Nephron progenitor cell (in vitro differentiated cells): Measurements from ENCODE around the gene LMNB1.
"Not testable (repeated sequence)": the region's sequence is repeated elsewhere in the genome, so short reads cannot be mapped to it uniquely, and the experiment has no call there.

Source experiments
- DNase-seq: peaks from one replicate; pipeline ENCODE4 v3.0.0; 2021
- H3K27ac Mint-ChIP-seq: 2 replicates; pipeline ENCODE4 v1.8.0; 2021; ENCODE audit warnings: mild to moderate bottlenecking, moderate library complexity, mixed read lengths
- H3K27me3 Mint-ChIP-seq: 2 replicates; pipeline ENCODE4 v1.8.0; 2021; ENCODE audit warnings: mild to moderate bottlenecking, low read depth, mixed read lengths; ENCODE audit not compliant: poor library complexity
- H3K36me3 Mint-ChIP-seq: 2 replicates; pipeline ENCODE4 v1.8.0; 2021; ENCODE audit warnings: low read depth, mixed read lengths
- H3K4me1 Mint-ChIP-seq: 2 replicates; pipeline ENCODE4 v1.8.0; 2021; ENCODE audit warnings: mixed read lengths
- H3K4me3 Mint-ChIP-seq: 2 replicates; pipeline ENCODE4 v1.8.0; 2021; ENCODE audit warnings: mild to moderate bottlenecking, moderate library complexity, mixed read lengths
- H3K9me3 Mint-ChIP-seq: 2 replicates; pipeline ENCODE4 v1.8.0; 2021; ENCODE audit warnings: mild to moderate bottlenecking, moderate library complexity, mixed read lengths
- CTCF ChIP-seq: fragments of 200-600 bp; sonication (generic); IDR thresholded peaks from 2 replicates; pipeline ENCODE4 v1.5.0; 2021; ENCODE audit warnings: antibody characterized with exemption

The LMNB1 gene

GRCh38 chr5:126851501-126852011 lies 74.6 kb downstream of the LMNB1 start:
- no peak for TF ChIP-seq CTCF
- H3K4me3 Mint-ChIP-seq: no peak overlapping the region
- no peak overlapping the region for H3K27ac Mint-ChIP-seq
- DNase-seq: no peak
- H3K27me3 Mint-ChIP-seq: peaks cover 2% of the 10 kb centered on the region
- H3K4me1 Mint-ChIP-seq: peaks cover 71% of the 10 kb centered on the region
- H3K36me3 Mint-ChIP-seq: peaks cover 27% of the 10 kb centered on the region
- peaks cover 8% of the 10 kb centered on the region for H3K9me3 Mint-ChIP-seq

GRCh38 chr5:126852091-126852571 lies 75.2 kb downstream of the LMNB1 start:
- Mint-ChIP-seq H3K27me3 (peaks cover 4% of the 10 kb centered on the region), H3K4me1 (peaks cover 70% of the 10 kb centered on the region), H3K27ac (peak overlapping the region; percentile 22), H3K36me3 (peaks cover 32% of the 10 kb centered on the region), H3K9me3 (peaks cover 8% of the 10 kb centered on the region), H3K4me3 (no peak overlapping the region)
- DNase-seq: no peak
- TF ChIP-seq CTCF: no peak

- H3K36me3 Mint-ChIP-seq: peaks cover 34% of the 10 kb centered on the region
- H3K4me1 Mint-ChIP-seq: peaks cover 70% of the 10 kb centered on the region
- H3K9me3 Mint-ChIP-seq: peaks cover 8% of the 10 kb centered on the region
- peaks cover 6% of the 10 kb centered on the region for H3K27me3 Mint-ChIP-seq
- no peak overlapping the region for H3K4me3 Mint-ChIP-seq
- H3K27ac Mint-ChIP-seq: no peak overlapping the region
- TF ChIP-seq CTCF: no peak
- DNase-seq: no peak
Measured at GRCh38 chr5:126852841-126853271, 75.9 kb downstream of the LMNB1 start.

GRCh38 chr5:126853541-126854307 lies 76.8 kb downstream of the LMNB1 start:
- DNase-seq, H3K27me3 Mint-ChIP-seq, H3K4me3 Mint-ChIP-seq, H3K9me3 Mint-ChIP-seq: not testable (repeated sequence)
- H3K36me3 Mint-ChIP-seq: peaks cover 42% of the 10 kb centered on the region
- peak overlapping the region; percentile 64 for H3K27ac Mint-ChIP-seq
- peaks cover 66% of the 10 kb centered on the region for H3K4me1 Mint-ChIP-seq

GRCh38 chr5:126854526-126855110 lies 77.7 kb downstream of the LMNB1 start:
- DNase-seq: no peak
- Mint-ChIP-seq H3K27ac (no peak overlapping the region), H3K4me3 (no peak overlapping the region), H3K36me3 (peaks cover 46% of the 10 kb centered on the region), H3K9me3 (peaks cover 8% of the 10 kb centered on the region), H3K4me1 (peaks cover 60% of the 10 kb centered on the region), H3K27me3 (peaks cover 4% of the 10 kb centered on the region)
- no peak for TF ChIP-seq CTCF

- TF ChIP-seq CTCF: no peak
- H3K4me3 Mint-ChIP-seq: no peak overlapping the region
- peaks cover 8% of the 10 kb centered on the region for H3K9me3 Mint-ChIP-seq
- H3K36me3 Mint-ChIP-seq: peaks cover 49% of the 10 kb centered on the region
- no peak overlapping the region for H3K27ac Mint-ChIP-seq
- peaks cover 4% of the 10 kb centered on the region for H3K27me3 Mint-ChIP-seq
- H3K4me1 Mint-ChIP-seq: peaks cover 59% of the 10 kb centered on the region
- no peak for DNase-seq
Measured at GRCh38 chr5:126855266-126855665, 78.3 kb downstream of the LMNB1 start.
